Limb (tissue), 2 donors: Measurements from ENCODE around the gene CDC14A.
"Not testable (repeated sequence)": the region's sequence is repeated elsewhere in the genome, so short reads cannot be mapped to it uniquely, and the experiment has no call there.

Experiments
- DNase-seq, 2 donors: peaks; one replicate each; pipeline ENCODE4 v3.0.0-alpha.2; 2016; ENCODE audit errors: extremely low spot score in 2 of 2

CDC14A gene

GRCh38 chr1:100361511-100362089, 9.3 kb downstream of the CDC14A start:
- no peak for DNase-seq

- no peak for DNase-seq
Observed at GRCh38 chr1:100362821-100363466, 10.6 kb downstream of the CDC14A start.

GRCh38 chr1:100363831-100364230, 11.5 kb downstream of the CDC14A start:
- DNase-seq, result no peak

GRCh38 chr1:100364697-100365096, 12.4 kb downstream of the CDC14A start:
- DNase-seq, result no peak

- no peak for DNase-seq
Observed at GRCh38 chr1:100366209-100366525, 13.9 kb downstream of the CDC14A start.

- not testable (repeated sequence) for DNase-seq
Observed at GRCh38 chr1:100369339-100369738, 17.0 kb downstream of the CDC14A start.

- DNase-seq, result not testable (repeated sequence)
Observed at GRCh38 chr1:100373953-100374352, 21.6 kb downstream of the CDC14A start.

GRCh38 chr1:100376890-100377289, 24.6 kb downstream of the CDC14A start:
- DNase-seq, result not testable (repeated sequence)

- DNase-seq, result no peak
Observed at GRCh38 chr1:100377590-100378361, 25.5 kb downstream of the CDC14A start.

- no peak for DNase-seq
Observed at GRCh38 chr1:100378956-100379355, 26.6 kb downstream of the CDC14A start.

- no peak for DNase-seq
Observed at GRCh38 chr1:100380635-100381034, 28.3 kb downstream of the CDC14A start.

- DNase-seq, result no peak
Observed at GRCh38 chr1:100382657-100383056, 30.4 kb downstream of the CDC14A start.

GRCh38 chr1:100383743-100384405, 31.6 kb downstream of the CDC14A start:
- DNase-seq, result no peak

- DNase-seq, result peak in 1 of 2 donors; percentile 52
Observed at GRCh38 chr1:100387209-100387608, 34.9 kb downstream of the CDC14A start.

- DNase-seq, result no peak
Observed at GRCh38 chr1:100387657-100388350, 35.5 kb downstream of the CDC14A start.

- no peak for DNase-seq
Observed at GRCh38 chr1:100390531-100390930, 38.2 kb downstream of the CDC14A start.

GRCh38 chr1:100391675-100392074, 39.4 kb downstream of the CDC14A start:
- no peak for DNase-seq

GRCh38 chr1:100392756-100393155, 40.5 kb downstream of the CDC14A start:
- DNase-seq, result no peak

GRCh38 chr1:100394285-100394684, 42.0 kb downstream of the CDC14A start:
- DNase-seq, result no peak

GRCh38 chr1:100395913-100396312, 43.6 kb downstream of the CDC14A start:
- no peak for DNase-seq

GRCh38 chr1:100396651-100397050, 44.3 kb downstream of the CDC14A start:
- no peak for DNase-seq

- no peak for DNase-seq
Observed at GRCh38 chr1:100397681-100398080, 45.4 kb downstream of the CDC14A start.
